Urinary bladder (tissue), 4 donors: ENCODE measurements around the gene PTPMT1. TPM values are rescaled to one million over a fixed set of nuclear protein-coding genes. Genes with fewer than 3 reads are reported as not detected.
"Not testable (repeated sequence)": the region's sequence is repeated elsewhere in the genome, so short reads cannot be mapped to it uniquely, and the experiment has no call there.

Source experiments
- DNase-seq: peaks from one replicate; pipeline ENCODE4 v3.0.0-alpha.2; 2015; ENCODE audit errors: extremely low spot score
- H3K27ac ChIP-seq: one replicate; pipeline ENCODE4 v1.5.1; 2013; ENCODE audit warnings: low read depth, mild to moderate bottlenecking, moderate library complexity
- H3K36me3 ChIP-seq: one replicate; pipeline ENCODE4 v1.6.1; 2013; ENCODE audit warnings: mild to moderate bottlenecking, moderate library complexity; ENCODE audit not compliant: insufficient read depth
- H3K4me1 ChIP-seq: one replicate; pipeline ENCODE4 v1.6.1; 2013; ENCODE audit warnings: mild to moderate bottlenecking, moderate library complexity; ENCODE audit not compliant: insufficient read depth
- H3K4me3 ChIP-seq: one replicate; pipeline ENCODE4 v1.5.1; 2013; ENCODE audit warnings: low read depth, low read length
- WGBS: extraction: QIAGEN DNeasy Blood & Tissue Kit; methylation state at CpG from one replicate; pipeline ENCODE4 v1.1.7; 2013; 5-methylcytosine and 5-hydroxymethylcytosine counted together
- polyA plus RNA-seq: library from polyadenylated mRNA; stranded (reverse); fragments of 200-250 nt; gene quantifications from one replicate; pipeline ENCODE4 v1.2.3, GENCODE V29; 2013
- total RNA-seq: library from RNA; depleted of rRNA; stranded (reverse); fragments of >200 nt; gene quantifications from one replicate; pipeline ENCODE4 v1.2.3, GENCODE V29; 2014
- donor health status: healthy with polysubstance abuse.
- donor health status: healthy.

The PTPMT1 gene
- total RNA-seq (25.1 TPM), polyA plus RNA-seq (58.8 TPM)

GRCh38 chr11:47565340-47566148, at the start of gene PTPMT1:
PTPMT1 (plus strand) TSS chr11:47565599; CDS start chr11:47565623, 24 bp downstream.
- under 1% methylated on average over 86 of the region's 86 CpGs for WGBS
- no peak for DNase-seq
- H3K27ac ChIP-seq = peak within 1 kb of the TSS; percentile 41
- H3K4me1 ChIP-seq = peaks cover 4% of the 10 kb centered on the region
- H3K36me3 ChIP-seq = peaks cover under 1% of the 10 kb centered on the region
- peak within 1 kb of the TSS; percentile 94 for H3K4me3 ChIP-seq

DNA sequence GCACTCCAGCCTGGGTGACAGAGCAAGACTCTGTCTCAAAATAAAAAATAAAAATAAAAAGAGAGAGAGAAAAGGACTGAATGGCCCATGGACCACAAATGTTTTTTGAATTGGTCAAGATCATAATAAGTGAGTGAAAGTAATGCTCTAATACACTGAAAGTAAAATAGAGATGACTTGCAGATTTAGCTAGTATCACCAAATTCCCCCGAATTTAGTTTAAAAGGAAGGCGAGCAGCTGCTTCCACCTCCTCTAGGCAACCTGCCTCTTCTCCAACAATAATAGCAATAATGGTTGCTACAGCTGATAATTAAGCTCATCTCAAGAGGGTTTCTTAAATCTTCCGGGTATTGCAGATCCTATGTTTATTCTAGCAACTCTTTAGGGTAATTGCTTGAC, 49.2 kb upstream of the PTPMT1 start:
- Histone ChIP-seq H3K27ac (no peak overlapping the region), H3K36me3 (peaks cover 1% of the 10 kb centered on the region), H3K4me1 (no peaks in the 10 kb centered on the region), H3K4me3 (no peak overlapping the region)
- 75% methylated on average over 3 of the region's 3 CpGs for WGBS
- DNase-seq = no peak

GRCh38 chr11:47516984-47517853, 48.2 kb upstream of the PTPMT1 start:
- Histone ChIP-seq H3K36me3 (peaks cover 1% of the 10 kb centered on the region), H3K4me3 (no peak overlapping the region), H3K4me1 (no peaks in the 10 kb centered on the region), H3K27ac (no peak overlapping the region)
- 80% methylated on average over 10 of the region's 10 CpGs for WGBS
- DNase-seq = no peak

- Histone ChIP-seq H3K4me1 (no peaks in the 10 kb centered on the region), H3K4me3 (no peak overlapping the region)
- 56% methylated on average over 3 of the region's 3 CpGs for WGBS
Observed at GRCh38 chr11:47518212-47518964, 47.0 kb upstream of the PTPMT1 start.

DNA sequence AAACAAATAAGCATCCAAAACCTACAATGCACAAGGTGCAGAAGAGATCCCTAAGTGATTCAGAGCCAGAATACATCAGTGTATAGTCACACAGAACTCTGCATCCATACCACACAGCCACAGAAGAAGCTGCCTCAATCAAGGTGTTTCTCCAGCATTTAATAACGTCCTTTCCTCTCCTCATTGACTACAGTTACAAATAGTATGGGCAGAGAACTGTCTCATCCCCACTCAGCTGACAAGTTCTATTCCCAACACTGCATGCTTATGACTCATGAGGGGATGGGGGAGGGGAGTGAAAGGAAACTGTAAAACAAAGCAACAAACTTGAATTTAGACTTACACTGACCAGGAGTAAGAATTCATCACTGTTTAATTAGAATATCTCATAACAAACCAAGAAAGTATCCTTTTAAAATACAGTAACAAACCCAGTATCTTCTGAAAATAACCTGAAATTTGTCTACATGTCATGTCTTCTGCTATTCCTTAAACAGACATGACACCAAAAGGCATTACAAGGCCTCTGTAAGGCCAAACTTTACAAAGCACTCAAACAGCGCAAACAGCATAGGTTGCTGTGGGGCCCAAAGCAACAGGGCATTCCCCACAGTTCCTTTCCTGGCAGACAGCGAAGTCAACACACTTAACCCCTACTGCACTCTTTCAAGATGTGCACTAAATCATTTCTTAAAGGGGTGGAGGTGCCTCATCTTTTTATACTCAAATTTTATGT, 41.7 kb upstream of the PTPMT1 start:
- Histone ChIP-seq H3K4me1 (peaks cover 2% of the 10 kb centered on the region), H3K36me3 (peaks cover 1% of the 10 kb centered on the region), H3K27ac (no peak overlapping the region), H3K4me3 (no peak overlapping the region)
- WGBS = 4% methylated on average over 3 of the region's 3 CpGs
- DNase-seq = no peak

More at GRCh38 chr11:47518212-47518964, 47.0 kb upstream of the PTPMT1 start:
- no peak overlapping the region for H3K27ac ChIP-seq
- peaks cover 1% of the 10 kb centered on the region for H3K36me3 ChIP-seq
- no peak for DNase-seq

- Histone ChIP-seq H3K4me3 (no peak overlapping the region), H3K4me1 (peaks cover 2% of the 10 kb centered on the region), H3K27ac (no peak overlapping the region), H3K36me3 (peaks cover 1% of the 10 kb centered on the region)
- no peak for DNase-seq
- 20% methylated on average over 9 of the region's 9 CpGs for WGBS
Observed at GRCh38 chr11:47524291-47524874, 41.0 kb upstream of the PTPMT1 start.

- not testable (repeated sequence) for H3K36me3 ChIP-seq, DNase-seq, H3K4me3 ChIP-seq, H3K4me1 ChIP-seq, H3K27ac ChIP-seq
- WGBS = 94% methylated on average over 9 of the region's 9 CpGs
Observed at GRCh38 chr11:47526032-47526431, 39.4 kb upstream of the PTPMT1 start.

GRCh38 chr11:47527186-47527585, 38.2 kb upstream of the PTPMT1 start:
- no peak overlapping the region for H3K4me3 ChIP-seq
- H3K36me3 ChIP-seq = no peaks in the 10 kb centered on the region
- peaks cover 2% of the 10 kb centered on the region for H3K4me1 ChIP-seq
- 86% methylated on average over 6 of the region's 6 CpGs for WGBS
- DNase-seq = no peak
- H3K27ac ChIP-seq = no peak overlapping the region

DNA sequence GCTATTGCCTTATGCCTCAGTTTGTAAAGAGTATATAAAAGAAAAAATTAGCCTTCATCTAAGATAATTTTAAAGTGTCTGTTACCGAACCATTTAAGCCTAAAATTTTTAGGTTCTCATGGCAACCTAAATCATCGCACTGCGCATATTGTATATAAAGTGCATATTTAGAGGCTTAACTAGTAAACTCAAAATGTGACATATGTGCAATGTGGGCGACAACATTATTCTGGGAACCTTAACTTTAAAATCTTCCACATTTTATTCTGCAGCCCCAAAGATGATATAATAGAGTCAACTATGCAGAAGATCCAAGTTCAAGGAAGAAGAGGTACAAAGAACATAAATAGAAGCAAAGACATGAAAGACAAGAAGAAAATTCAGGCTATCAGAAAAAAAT, 35.4 kb upstream of the PTPMT1 start:
- H3K36me3 ChIP-seq = no peaks in the 10 kb centered on the region
- H3K4me3 ChIP-seq = no peak overlapping the region
- H3K4me1 ChIP-seq = peaks cover 2% of the 10 kb centered on the region
- H3K27ac ChIP-seq = no peak overlapping the region
- DNase-seq = no peak
- 64% methylated on average over 4 of the region's 4 CpGs for WGBS

DNA sequence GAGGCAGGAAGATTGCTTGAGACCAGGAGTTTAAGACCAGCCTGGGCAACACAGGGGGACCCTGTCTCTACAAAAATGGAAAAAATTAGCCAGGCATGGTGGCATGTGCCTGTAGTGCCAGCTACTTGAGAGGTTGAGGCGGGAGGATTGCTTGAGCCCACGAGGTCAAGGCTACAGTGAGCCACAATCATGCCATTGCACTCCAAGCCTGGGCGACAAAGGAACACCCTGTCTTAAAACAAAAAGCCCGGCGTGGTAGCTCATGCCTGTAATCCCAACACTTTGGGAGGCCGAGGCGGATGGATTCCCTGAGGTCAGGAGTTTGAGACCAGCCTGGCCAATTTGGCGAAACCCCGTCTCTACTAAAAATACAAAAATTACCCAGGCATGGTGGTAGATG, 34.7 kb upstream of the PTPMT1 start:
- 87% methylated on average over 9 of the region's 9 CpGs for WGBS
- not testable (repeated sequence) for DNase-seq, H3K27ac ChIP-seq, H3K36me3 ChIP-seq, H3K4me3 ChIP-seq, H3K4me1 ChIP-seq

GRCh38 chr11:47531666-47532065, 33.7 kb upstream of the PTPMT1 start:
- Histone ChIP-seq H3K4me3 (no peak overlapping the region), H3K27ac (no peak overlapping the region), H3K36me3 (no peaks in the 10 kb centered on the region), H3K4me1 (peaks cover 1% of the 10 kb centered on the region)
- whole genome bisulfite sequencing = 78% methylated on average over 3 of the region's 3 CpGs
- DNase-seq = no peak

GRCh38 chr11:47532597-47533213, 32.7 kb upstream of the PTPMT1 start:
- DNase-seq = no peak
- peak overlapping the region; percentile 24 for H3K4me3 ChIP-seq
- no peaks in the 10 kb centered on the region for H3K36me3 ChIP-seq
- WGBS = 68% methylated on average over 2 of the region's 2 CpGs
- peaks cover 1% of the 10 kb centered on the region for H3K4me1 ChIP-seq
- H3K27ac ChIP-seq = no peak overlapping the region
